Upper lobe of right lung (tissue), 1 donor: ENCODE measurements around the gene GPATCH2L. TPM values are rescaled to one million over a fixed set of nuclear protein-coding genes. Genes with fewer than 3 reads are reported as not detected.

Experiments
- ATAC-seq: fragments of 200-7000 bp; cut with Tn5 transposase; one replicate; pipeline ENCODE4 v1.9.1; 2020; ENCODE audit warnings: mild to moderate bottlenecking, moderate library complexity
- DNase-seq: peaks from one replicate; pipeline ENCODE4 v3.0.0-alpha.2; 2020
- H3K27ac ChIP-seq: fragments of 200-600 bp; one replicate; pipeline ENCODE4 v1.8.0; 2022
- H3K27me3 ChIP-seq: fragments of 200-600 bp; one replicate; pipeline ENCODE4 v1.8.0; 2022; ENCODE audit warnings: mild to moderate bottlenecking
- H3K36me3 ChIP-seq: fragments of 200-600 bp; one replicate; pipeline ENCODE4 v1.8.0; 2022
- H3K4me1 ChIP-seq: fragments of 200-600 bp; one replicate; pipeline ENCODE4 v1.8.0; 2022
- H3K4me3 ChIP-seq: fragments of 200-600 bp; one replicate; pipeline ENCODE4 v1.8.0; 2022; ENCODE audit warnings: mild to moderate bottlenecking
- H3K9me3 ChIP-seq: fragments of 200-600 bp; one replicate; pipeline ENCODE4 v1.8.0; 2022
- CTCF ChIP-seq: fragments of 200-600 bp; IDR thresholded peaks from one replicate; pipeline ENCODE4 v1.8.0; 2022; ENCODE audit warnings: antibody characterized with exemption
- intact Hi-C: fragments of 100-400 bp; cut with DNase I; formaldehyde crosslinking; loops from one replicate; pipeline ENCODE4 v1.11.0; 2022
- total RNA-seq: library from RNA; stranded (reverse); fragmentation: NEBNext Ultra II Directional; extraction: Animal tissue kit (Norgen Biotek cat#: 25700); gene quantifications from one replicate; pipeline ENCODE4 v1.2.1, GENCODE V29; 2021
- donor health status: DM: no; HTN: yes; CAD: no; lungs with severe emphysema.

The GPATCH2L gene
- total RNA-seq, 1 donor from 2014 or later, result 46.5 TPM

- Histone ChIP-seq H3K4me1 (no peaks in the 10 kb centered on the region), H3K27ac (no peak overlapping the region), H3K9me3 (peaks cover 10% of the 10 kb centered on the region), H3K36me3 (no peaks in the 10 kb centered on the region), H3K27me3 (no peaks in the 10 kb centered on the region), H3K4me3 (no peak overlapping the region)
- DNase-seq (no peak), ATAC-seq (no peak)
- TF ChIP-seq CTCF, result no peak
- intact Hi-C loops, result no loop called here
Observed at GRCh38 chr14:76217179-76217578, 65.5 kb downstream of the GPATCH2L start.

GRCh38 chr14:76218662-76219061, 66.9 kb downstream of the GPATCH2L start:
- Histone ChIP-seq H3K9me3 (peaks cover 2% of the 10 kb centered on the region), H3K4me3 (no peak overlapping the region), H3K4me1 (no peaks in the 10 kb centered on the region), H3K36me3 (no peaks in the 10 kb centered on the region), H3K27me3 (no peaks in the 10 kb centered on the region), H3K27ac (no peak overlapping the region)
- DNase-seq, result no peak
- no peak for TF ChIP-seq CTCF
- intact Hi-C loops, result no loop called here
- no peak for ATAC-seq

- H3K4me1 ChIP-seq, result no peaks in the 10 kb centered on the region
- H3K9me3 ChIP-seq, result no peaks in the 10 kb centered on the region
- no peaks in the 10 kb centered on the region for H3K27me3 ChIP-seq
- DNase-seq (no peak), ATAC-seq (no peak)
- no peak overlapping the region for H3K4me3 ChIP-seq
- H3K36me3 ChIP-seq, result no peaks in the 10 kb centered on the region
- intact Hi-C loops, result no loop called here
- no peak overlapping the region for H3K27ac ChIP-seq
- no peak for TF ChIP-seq CTCF
Observed at GRCh38 chr14:76219873-76220272, 68.2 kb downstream of the GPATCH2L start.

DNA sequence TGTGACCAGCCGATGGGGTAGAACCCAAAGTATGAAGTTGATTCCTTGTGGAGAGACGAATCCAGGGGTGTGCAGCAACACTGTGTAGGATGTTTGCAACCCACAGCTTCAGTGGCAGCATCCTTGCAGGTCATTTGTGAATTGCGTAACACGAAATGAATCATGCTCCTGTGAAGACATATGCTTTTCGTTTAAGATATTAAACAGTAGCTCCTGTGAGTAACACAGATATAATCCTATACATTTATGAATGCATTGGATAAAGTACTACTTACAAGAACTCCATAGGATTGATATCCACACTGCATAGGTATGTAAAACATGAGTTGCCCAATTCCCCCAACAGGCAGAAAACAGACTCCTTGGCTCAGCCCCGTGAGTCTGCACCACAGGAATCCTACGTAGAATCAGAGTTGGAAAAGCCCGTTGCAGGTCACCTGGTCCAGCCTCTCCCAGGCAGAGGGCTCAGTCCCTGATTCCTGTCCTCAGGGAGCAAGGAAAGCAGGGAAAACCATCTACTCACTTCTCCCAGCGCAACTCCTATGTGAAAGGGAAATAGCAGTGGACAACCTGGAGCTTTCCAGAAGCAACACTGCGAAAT, 75.8 kb downstream of the GPATCH2L start:
- ATAC-seq (no peak), DNase-seq (no peak)
- no peak overlapping the region for H3K4me3 ChIP-seq
- no peak for TF ChIP-seq CTCF
- H3K27ac ChIP-seq, result no peak overlapping the region
- no peaks in the 10 kb centered on the region for H3K36me3 ChIP-seq
- no peaks in the 10 kb centered on the region for H3K9me3 ChIP-seq
- no peaks in the 10 kb centered on the region for H3K4me1 ChIP-seq
- intact Hi-C loops, result no loop called here
- H3K27me3 ChIP-seq, result no peaks in the 10 kb centered on the region

DNA sequence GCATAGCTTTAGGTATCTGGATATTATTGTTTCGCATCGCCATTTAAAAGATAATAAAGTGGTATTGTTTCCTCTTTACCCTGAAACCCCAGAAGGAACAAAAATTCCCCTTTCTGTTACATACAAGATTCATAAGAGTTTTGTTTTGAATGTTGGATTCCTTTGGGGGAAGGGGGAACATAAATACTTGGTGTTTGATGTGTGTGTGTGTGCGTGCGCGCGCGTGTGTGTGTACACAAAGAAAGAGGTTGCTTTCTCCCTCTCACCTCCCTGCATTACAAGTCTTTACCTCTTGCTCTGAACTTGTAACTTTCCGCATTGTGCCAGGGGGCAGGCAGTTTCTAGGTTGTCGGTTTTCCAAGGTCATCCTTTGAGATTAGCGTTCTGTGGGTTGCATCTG, 76.4 kb downstream of the GPATCH2L start:
- no peak for ATAC-seq
- H3K9me3 ChIP-seq, result no peaks in the 10 kb centered on the region
- no peaks in the 10 kb centered on the region for H3K27me3 ChIP-seq
- no peak overlapping the region for H3K4me3 ChIP-seq
- DNase-seq, result no peak
- intact Hi-C loops, result no loop called here
- H3K36me3 ChIP-seq, result no peaks in the 10 kb centered on the region
- no peaks in the 10 kb centered on the region for H3K4me1 ChIP-seq
- no peak overlapping the region for H3K27ac ChIP-seq
- TF ChIP-seq CTCF, result no peak

- Histone ChIP-seq H3K27me3 (no peaks in the 10 kb centered on the region), H3K4me3 (no peak overlapping the region), H3K27ac (no peak overlapping the region), H3K9me3 (no peaks in the 10 kb centered on the region), H3K4me1 (no peaks in the 10 kb centered on the region), H3K36me3 (no peaks in the 10 kb centered on the region)
- no peak for TF ChIP-seq CTCF
- no peak for DNase-seq
- no peak for ATAC-seq
- intact Hi-C loops, result no loop called here
Observed at GRCh38 chr14:76232800-76233199, 81.1 kb downstream of the GPATCH2L start.
